GM19395 (cell line): ENCODE results near the gene SPOCK1.

Source experiments
- ATAC-seq: cut with Tn5 transposase; IDR thresholded peaks from one replicate; pipeline ENCODE4 v1.9.1; 2021; ENCODE audit warnings: mild to moderate bottlenecking, moderate library complexity; ENCODE audit not compliant: unreplicated experiment

SPOCK1 gene

GRCh38 chr5:137176609-137177008 lies 322.5 kb downstream of the SPOCK1 start:
- no peak for ATAC-seq

DNA sequence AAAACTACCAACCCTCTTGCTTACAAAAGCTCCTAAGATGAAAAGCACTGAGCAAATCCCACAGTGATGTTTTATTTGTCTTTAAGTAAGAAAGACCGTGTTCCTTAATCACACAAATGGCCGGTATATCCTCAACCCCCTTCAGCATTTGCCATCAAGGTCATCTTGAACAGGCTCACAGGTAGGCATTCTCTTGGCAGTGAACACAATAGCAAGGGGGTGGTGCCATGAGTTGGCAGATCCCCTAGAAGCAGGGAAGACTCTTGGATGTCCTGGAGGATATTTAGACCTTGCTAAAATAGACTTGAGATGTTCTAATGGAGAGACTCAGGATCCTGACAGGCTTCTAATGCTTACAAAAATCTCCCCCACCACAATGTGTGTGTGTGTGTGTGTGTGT lies 323.0 kb downstream of the SPOCK1 start:
- no peak for ATAC-seq

GRCh38 chr5:137174196-137174595 lies 324.9 kb downstream of the SPOCK1 start:
- no peak for ATAC-seq

GRCh38 chr5:137172258-137172657 lies 326.9 kb downstream of the SPOCK1 start:
- no peak for ATAC-seq

GRCh38 chr5:137167187-137167586 lies 331.9 kb downstream of the SPOCK1 start:
- ATAC-seq = no peak

DNA sequence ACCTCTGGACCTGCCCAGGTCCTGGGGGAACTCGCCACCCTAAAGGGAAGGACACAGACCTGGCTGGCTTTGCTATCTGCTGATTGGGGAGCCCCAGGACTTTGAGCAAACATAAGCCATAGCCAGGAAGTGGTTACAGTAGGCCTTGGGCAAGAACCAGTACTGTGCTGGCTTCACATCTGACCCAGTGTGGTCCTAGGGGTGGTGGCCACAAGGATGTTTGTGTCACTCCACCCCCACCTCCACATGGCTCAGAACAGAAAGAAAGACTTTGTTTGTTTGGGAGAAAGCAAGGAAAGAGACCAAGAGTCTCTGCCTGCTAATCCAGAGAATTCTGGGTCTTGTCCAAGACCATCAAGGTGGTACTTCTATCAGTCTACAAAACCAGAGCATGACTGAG lies 334.2 kb downstream of the SPOCK1 start:
- ATAC-seq = no peak

DNA sequence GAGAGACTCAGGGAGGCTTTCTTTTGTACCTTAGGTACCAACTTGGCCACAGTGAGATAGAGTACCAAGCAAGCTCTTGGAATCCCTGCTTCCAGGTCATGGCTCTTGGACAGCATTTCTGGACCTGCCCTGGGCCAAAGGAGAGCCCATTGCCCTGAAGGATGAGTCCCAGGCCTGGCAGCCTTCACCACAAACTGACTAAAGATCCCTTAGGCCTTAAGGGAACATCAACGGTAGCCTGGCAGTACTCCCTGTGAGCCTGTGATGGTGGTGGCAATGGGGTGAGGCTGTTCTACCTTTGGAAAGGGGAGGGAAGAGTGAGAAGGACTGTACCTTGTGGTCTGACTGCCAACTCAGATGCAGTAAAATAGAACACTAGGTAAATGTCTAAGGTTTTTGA lies 334.6 kb downstream of the SPOCK1 start:
- no peak for ATAC-seq

GRCh38 chr5:137158691-137159090 lies 340.4 kb downstream of the SPOCK1 start:
- no peak for ATAC-seq

- no peak for ATAC-seq
Observed at GRCh38 chr5:137156180-137156579, 342.9 kb downstream of the SPOCK1 start.

DNA sequence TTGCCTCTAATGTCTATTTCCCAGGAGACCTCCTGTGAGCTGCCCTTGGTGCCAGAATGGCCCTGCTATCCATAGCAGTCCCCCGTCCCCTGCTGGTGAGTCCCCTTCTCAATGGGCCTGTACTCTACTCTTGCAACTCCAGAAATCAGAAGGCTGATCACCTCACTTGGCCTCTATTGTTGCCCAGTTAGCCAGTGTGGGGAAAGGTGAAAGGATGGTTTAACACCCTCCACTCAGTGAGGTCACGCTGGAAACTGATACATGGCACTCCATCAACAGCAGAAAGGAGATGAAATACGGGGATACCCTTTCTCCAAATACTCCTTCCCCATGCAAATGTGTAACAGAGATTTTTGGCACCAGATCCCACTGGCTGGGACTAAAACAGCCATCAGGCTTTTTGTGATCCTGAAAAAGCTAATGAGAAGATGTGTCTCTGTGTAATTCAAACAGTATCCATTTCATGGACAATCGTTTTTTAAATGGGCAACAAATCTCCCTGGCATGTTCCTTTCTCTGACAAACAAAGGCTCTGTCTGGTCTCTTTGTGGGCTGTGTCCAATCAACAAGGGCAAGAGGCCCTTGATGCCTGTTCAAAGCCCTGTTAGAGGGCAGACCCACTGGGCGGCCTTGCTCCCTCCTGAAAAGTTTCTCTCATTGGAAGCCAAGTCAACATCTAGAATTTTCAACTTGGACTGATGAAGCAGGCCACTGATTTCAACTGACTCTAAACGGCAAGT lies 343.7 kb downstream of the SPOCK1 start:
- ATAC-seq = no peak

GRCh38 chr5:137152616-137153015 lies 346.5 kb downstream of the SPOCK1 start:
- ATAC-seq = no peak

DNA sequence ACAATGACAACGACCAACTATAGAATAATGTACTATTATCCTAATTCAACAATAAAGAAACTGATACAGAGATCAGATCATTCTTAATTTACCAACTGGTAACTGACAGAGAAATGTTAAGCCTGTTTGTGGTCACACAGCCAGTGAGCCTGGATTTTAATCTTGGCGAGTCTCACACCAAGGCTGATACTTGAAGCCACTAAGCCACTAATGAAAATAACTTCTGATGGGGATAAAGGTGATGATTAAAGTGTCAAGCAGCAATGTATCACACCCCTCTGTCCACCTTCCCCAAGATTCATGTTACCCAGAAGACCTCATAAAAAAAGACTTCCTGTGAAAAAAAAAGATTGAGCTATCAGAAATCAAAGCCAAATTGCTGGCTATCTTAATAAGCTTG lies 350.5 kb downstream of the SPOCK1 start:
- no peak for ATAC-seq

- ATAC-seq = no peak
Observed at GRCh38 chr5:137148159-137148558, 351.0 kb downstream of the SPOCK1 start.

DNA sequence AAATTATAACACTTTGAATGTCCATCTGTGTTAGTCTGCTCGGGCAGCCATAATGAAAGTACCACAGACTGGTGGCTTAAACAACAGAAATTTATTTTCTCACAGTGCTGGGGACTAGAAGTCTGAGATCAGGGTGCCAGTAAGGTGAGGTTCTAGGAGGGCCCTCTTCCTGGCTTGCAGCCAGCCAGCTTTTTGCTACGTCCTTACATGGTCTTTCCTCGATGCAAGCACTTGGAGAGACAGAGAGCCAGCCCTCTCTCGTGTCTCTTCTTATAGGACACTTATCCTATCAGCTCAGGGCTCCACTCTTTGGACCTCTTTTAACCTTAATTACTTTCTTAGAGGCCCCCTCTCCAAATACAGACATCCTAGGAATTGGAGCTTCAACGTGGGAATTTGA lies 351.8 kb downstream of the SPOCK1 start:
- no peak for ATAC-seq

GRCh38 chr5:137146402-137146890 lies 352.7 kb downstream of the SPOCK1 start:
- ATAC-seq = no peak

DNA sequence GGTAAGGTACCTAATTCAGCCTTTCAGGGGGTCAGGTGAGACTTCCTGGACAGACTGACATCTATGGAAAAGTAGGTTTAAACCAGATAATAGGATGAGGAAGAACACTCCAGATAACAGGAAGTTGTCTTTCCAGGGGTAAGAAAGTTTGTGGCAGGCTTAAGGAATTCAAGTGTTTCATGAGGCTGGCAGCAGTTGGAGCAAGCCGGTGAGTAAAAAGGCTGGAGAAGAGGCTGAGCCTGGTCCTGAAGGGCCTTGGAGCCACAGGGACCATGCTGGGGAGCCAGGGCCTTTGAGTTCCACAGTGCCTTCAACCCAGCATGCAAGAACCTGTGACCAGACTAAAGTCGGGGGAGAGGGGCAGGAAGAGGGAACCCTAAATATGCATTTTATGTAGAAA lies 353.4 kb downstream of the SPOCK1 start:
- ATAC-seq = no peak

DNA sequence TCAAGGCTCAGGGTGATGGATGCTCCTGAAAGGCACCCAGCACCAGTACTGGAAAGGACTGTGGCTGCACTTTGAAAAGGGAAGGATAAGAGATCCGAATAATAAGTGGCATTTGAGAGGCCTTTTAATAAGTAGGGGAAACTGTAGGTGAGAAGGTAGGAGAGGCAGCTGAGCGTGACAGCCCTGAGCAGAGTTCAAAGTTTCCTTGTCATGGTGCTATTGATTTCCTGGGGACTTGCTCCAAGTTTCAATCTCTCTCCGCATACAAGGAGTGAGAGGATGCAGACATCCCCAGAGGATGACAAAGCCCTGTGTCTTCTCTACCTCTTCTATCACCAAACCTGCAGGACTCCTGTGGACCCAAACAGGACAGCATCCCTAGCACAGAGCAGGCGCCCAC lies 354.5 kb downstream of the SPOCK1 start:
- ATAC-seq = no peak

DNA sequence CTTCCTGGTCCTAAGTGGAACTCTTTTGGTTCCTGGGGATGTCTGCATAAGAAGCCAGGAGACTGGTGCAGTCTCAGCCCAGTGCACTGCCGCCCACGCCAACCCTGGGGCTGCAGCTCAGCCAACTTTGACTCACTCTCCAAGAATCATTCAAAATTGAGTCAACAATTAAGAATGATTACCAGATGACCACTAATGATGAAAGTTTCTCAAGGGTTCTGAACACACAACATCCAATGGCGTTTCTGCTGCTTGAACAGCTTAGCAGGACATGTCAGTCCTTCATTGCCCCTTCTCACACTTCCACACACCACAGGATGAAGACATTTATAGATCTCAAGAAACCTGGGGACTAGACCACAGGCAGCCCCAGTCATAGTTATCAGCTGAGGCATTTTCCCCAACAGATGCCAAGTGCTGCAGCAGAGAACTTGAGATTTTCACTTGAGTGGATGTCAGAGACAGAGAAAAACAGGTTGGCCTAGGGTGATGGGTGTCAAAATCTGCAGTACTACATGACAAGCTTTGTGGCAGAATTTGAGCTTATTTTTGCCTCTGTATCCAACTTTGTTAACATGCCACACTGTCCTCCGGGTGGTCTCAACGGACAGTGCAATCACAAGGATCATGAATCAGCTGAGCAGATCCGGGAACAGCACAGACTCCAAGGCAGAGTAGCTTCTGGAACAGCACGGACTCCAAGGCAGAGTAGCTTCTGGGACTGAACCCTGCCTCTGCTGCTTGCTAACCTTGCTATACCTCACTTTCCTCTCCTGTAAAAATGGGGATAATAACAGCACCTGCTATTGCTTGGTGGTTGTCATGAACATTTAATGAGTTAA lies 356.1 kb downstream of the SPOCK1 start:
- peak; percentile 80 for ATAC-seq

GRCh38 chr5:137142346-137142745 lies 356.8 kb downstream of the SPOCK1 start:
- peak; percentile 49 for ATAC-seq

DNA sequence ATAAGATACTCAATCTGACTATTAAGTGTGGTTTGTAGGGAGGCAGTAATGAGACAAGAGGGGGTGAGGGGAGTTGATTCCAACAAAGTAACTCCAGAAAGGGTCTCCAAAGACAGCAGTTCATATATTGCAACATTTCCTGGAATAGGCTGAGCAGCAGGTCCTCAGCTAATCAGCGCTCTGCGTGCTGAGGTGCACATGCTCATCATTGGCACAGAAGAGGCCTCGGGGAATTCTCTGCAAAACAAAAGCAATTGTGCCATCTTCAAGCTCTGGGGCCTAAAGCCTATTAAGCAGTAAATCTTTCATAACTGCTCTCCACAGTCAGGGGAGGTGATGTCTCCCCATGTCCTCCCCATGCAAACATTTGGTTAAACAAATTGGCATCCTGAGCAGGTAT lies 357.3 kb downstream of the SPOCK1 start:
- ATAC-seq = no peak

- ATAC-seq = no peak
Observed at GRCh38 chr5:137136991-137137632, 362.0 kb downstream of the SPOCK1 start.
